ENCODE measurements around the gene MDH2. TPM values are rescaled to one million over a fixed set of nuclear protein-coding genes. Genes with fewer than 3 reads are reported as not detected.
A peak's percentile ranks its signal among the peaks of the same experiment; 100 is the strongest.

Gene MDH2
- total RNA-seq, 1 donor from 2014 or later = 107 TPM

DNA sequence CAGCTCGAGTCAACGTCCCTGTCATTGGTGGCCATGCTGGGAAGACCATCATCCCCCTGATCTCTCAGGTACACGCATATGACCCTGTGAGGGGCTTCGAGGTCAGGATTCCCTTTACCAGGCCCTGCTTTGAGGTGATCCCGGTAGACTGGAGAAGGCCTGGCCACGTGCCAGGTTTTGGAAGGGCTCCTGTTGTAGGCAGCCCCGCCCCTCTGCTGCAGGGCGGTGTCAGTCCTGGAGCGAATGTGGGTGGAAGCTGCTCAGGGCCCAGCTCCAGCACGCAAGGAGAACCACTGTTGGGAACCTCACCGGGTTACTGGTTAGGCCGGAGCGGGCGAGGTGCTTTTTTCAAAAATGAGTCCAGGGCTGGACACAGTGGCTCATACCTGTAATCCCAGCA lies 15.6 kb downstream of the MDH2 start:
- DNase-seq (no peak), ATAC-seq (no peak)
- Histone ChIP-seq H3K4me1 (no peaks in the 10 kb centered on the region), H3K36me3 (peaks cover 92% of the 10 kb centered on the region), H3K4me3 (no peak overlapping the region), H3K27me3 (ENCODE audit: low read depth) (no peaks in the 10 kb centered on the region), H3K9me3 (no peaks in the 10 kb centered on the region), H3K27ac (no peak overlapping the region)
- intact Hi-C loops (cut with DNase I) = no loop called here
- TF ChIP-seq, protein P1, sequence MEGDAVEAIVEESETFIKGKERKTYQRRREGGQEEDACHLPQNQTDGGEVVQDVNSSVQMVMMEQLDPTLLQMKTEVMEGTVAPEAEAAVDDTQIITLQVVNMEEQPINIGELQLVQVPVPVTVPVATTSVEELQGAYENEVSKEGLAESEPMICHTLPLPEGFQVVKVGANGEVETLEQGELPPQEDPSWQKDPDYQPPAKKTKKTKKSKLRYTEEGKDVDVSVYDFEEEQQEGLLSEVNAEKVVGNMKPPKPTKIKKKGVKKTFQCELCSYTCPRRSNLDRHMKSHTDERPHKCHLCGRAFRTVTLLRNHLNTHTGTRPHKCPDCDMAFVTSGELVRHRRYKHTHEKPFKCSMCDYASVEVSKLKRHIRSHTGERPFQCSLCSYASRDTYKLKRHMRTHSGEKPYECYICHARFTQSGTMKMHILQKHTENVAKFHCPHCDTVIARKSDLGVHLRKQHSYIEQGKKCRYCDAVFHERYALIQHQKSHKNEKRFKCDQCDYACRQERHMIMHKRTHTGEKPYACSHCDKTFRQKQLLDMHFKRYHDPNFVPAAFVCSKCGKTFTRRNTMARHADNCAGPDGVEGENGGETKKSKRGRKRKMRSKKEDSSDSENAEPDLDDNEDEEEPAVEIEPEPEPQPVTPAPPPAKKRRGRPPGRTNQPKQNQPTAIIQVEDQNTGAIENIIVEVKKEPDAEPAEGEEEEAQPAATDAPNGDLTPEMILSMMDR (IDR thresholded peaks at IDR 0.05) = no peak

DNA sequence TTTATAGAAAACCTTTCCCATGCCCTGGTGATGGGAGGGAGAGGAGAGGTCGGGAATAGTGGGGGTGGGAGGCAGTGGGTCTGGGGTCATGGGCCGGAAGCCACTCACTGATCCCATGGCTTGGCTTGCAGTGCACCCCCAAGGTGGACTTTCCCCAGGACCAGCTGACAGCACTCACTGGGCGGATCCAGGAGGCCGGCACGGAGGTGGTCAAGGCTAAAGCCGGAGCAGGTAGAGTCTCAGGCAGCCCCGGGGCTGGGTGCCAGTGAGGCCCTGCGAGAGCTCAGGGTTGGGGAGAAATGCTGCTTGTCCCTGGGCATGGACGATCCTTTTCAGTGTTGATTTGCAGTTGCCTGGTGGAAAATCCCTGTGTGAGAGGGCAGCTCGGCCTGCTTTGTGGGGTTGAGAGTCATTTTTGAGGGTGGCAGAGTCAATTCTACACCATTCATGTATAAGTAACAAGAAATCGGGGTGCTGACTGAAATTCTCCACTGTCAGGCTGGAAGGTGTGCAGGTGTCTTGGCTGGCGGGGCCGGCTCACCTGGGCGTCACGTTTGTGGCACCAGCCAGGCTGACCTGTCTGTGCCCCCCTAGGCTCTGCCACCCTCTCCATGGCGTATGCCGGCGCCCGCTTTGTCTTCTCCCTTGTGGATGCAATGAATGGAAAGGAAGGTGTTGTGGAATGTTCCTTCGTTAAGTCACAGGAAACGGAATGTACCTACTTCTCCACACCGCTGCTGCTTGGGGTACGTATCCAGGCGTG lies 16.5 kb downstream of the MDH2 start:
- Histone ChIP-seq H3K4me1 (peaks cover 2% of the 10 kb centered on the region), H3K36me3 (peaks cover 84% of the 10 kb centered on the region), H3K27me3 (ENCODE audit: low read depth) (no peaks in the 10 kb centered on the region), H3K9me3 (no peaks in the 10 kb centered on the region), H3K4me3 (no peak overlapping the region), H3K27ac (no peak overlapping the region)
- ATAC-seq (no peak), DNase-seq (no peak)
- TF ChIP-seq, protein P1 (IDR thresholded peaks at IDR 0.05) = no peak
- intact Hi-C loops (cut with DNase I) = no loop called here

DNA sequence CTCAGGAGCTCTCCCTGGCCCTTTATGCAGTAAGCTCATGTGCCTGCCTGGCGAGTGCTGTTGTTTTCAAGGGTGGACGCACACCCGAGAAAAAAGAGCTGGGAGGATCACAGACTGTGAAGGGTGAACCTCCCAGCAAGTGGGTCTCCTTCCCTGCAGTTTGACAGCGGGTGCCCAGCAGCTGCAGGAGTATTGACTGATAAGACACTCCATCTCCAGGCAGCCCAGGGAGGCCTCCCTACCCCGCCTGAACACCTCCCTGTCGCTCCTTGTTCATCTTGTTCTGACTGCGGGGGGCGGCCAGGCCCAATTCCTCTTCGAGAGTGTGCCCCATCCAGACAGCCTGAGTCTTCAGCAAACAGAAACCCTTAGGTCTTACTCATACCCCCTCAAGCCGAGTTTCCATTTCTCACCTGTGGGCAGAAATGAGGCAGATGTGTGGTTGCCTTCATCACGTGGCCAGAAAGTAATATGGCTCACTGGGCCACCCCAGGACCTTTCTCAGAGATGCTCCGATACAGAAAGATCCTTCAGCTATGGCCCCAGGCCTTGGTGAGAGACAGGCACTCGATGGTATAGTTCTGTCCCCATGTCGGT lies 17.2 kb downstream of the MDH2 start:
- intact Hi-C loops (cut with DNase I) = no loop called here
- no peaks in the 10 kb centered on the region for H3K27me3 ChIP-seq (ENCODE audit: low read depth)

DNA sequence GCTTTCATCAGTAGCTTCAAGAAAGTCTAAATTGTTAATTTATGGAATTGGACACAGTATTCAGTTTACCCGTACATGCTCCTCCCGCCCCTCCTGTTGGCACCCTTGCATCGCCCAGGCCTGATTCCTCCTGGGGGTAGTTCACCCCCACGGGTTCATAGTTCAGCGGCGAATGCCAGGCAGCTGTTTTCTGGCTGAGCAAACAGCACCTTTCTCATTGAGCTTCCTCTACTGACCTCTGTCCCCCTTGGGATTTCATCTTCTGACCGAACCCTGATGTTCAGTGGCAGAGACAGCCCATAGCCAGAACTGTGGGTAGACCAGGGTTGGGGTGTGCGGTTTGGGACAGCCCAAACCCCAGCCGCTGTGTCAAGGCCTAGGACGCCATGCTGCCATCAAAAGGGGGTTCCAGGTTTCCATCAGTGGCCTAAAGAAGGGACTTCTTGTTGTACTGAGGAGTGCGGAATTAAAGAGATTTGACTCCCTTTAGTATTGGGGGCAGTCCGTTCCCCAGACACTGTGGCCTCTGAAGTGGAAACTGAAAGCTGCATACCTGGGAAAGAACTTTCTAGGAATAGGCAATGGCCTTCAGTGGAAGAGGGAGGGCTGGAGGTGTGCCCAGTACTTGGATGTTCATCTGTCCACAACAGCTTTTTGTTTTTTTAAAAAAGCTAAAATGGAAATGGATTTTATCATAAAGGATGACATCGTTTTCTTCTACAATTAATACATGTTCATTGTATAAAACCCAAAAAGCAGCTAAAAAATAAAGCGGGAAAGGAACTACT lies 19.0 kb downstream of the MDH2 start:
- H3K27ac ChIP-seq = no peak overlapping the region
- ATAC-seq (no peak), DNase-seq (no peak)
- no peak overlapping the region for H3K4me3 ChIP-seq
- intact Hi-C loops (cut with DNase I) = no loop called here
- no peaks in the 10 kb centered on the region for H3K9me3 ChIP-seq
- H3K4me1 ChIP-seq = peaks cover 9% of the 10 kb centered on the region
- H3K27me3 ChIP-seq (ENCODE audit: low read depth) = no peaks in the 10 kb centered on the region
- peaks cover 58% of the 10 kb centered on the region for H3K36me3 ChIP-seq
- TF ChIP-seq, protein P1 (IDR thresholded peaks at IDR 0.05) = no peak

More for the DNA sequence above, 17.2 kb downstream of the MDH2 start:
- TF ChIP-seq, protein P1 (IDR thresholded peaks at IDR 0.05) = no peak
- Histone ChIP-seq H3K36me3 (peaks cover 76% of the 10 kb centered on the region), H3K27ac (no peak overlapping the region), H3K4me3 (no peak overlapping the region), H3K4me1 (peaks cover 5% of the 10 kb centered on the region), H3K9me3 (no peaks in the 10 kb centered on the region)
- DNase-seq (no peak), ATAC-seq (no peak)

DNA sequence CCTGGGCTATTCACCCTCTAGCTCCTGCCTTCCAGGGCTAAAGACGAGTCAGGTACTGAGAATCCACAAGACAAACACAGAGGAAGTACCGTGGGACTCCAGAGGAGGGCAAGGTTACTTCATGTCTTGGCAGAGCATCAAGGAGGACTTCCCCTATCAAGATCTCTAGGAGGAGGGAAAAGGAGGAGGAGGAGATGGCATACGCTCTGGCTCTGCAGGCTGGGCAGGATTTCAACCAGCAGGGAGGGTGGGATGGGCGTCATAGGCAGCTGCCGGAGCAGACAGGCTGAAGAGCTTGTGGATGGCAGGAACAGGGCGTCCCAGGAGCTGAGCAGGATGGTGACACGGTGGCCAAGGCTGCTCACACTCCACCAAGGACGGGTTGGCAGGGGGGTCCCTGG lies 21.3 kb downstream of the MDH2 start:
- intact Hi-C loops (cut with DNase I) = no loop called here
- Histone ChIP-seq H3K27ac (no peak overlapping the region), H3K36me3 (peaks cover 35% of the 10 kb centered on the region), H3K9me3 (no peaks in the 10 kb centered on the region), H3K4me1 (peaks cover 9% of the 10 kb centered on the region), H3K27me3 (ENCODE audit: low read depth) (no peaks in the 10 kb centered on the region), H3K4me3 (no peak overlapping the region)
- ATAC-seq (peak; percentile 82 to 85), DNase-seq (peak; percentile 72)
- TF ChIP-seq, protein P1 (IDR thresholded peaks at IDR 0.05) = no peak

Data from lower lobe of right lung (tissue), 2 donors.